ENCODE measurements around the gene NISCH. TPM values are rescaled to one million over a fixed set of nuclear protein-coding genes. Genes with fewer than 3 reads are reported as not detected.

NISCH gene
- total RNA-seq, 1 experiment from 2014 or later = 72.8 TPM

DNA sequence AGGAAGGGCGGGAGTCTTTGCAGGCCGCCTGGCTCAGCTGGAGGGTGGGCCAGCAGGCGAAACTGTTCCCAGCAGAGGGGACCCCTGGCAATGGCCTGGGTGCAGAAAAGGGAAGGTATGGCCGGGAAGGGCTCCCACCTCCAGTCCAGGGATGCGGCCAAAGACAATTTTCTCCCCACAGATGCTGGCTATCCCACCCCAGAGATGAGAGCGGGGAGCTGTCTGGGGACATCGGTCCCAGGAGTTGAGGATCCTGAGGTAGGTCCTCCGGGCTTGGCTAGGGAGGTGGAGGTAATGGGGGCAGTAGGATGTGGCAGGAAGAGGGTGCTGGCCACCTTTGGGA, 12.2 kb upstream of the NISCH start:
- no peaks in the 10 kb centered on the region for H4K20me1 ChIP-seq (ENCODE audit: insufficient read depth)
- TF ChIP-seq CBX3 (IDR thresholded peaks at IDR 0.05; ENCODE audit: low read depth) (no peak), SIN3A (IDR thresholded peaks at IDR 0.05; ENCODE audit: low read depth) (no peak), EZH2phosphoT487 (IDR thresholded peaks at IDR 0.05; ENCODE audit: borderline replicate concordance) (no peak), YY1 (IDR thresholded peaks at IDR 0.05; ENCODE audit: extremely low read depth, insufficient replicate concordance, low read depth, low read length) (no peak), ZNF274 (IDR thresholded peaks at IDR 0.05; ENCODE audit: low read depth, low read length) (no peak), SRF (IDR thresholded peaks at IDR 0.05; ENCODE audit: low read depth) (no peak), SP1 (IDR thresholded peaks at IDR 0.05; ENCODE audit: low read depth) (no peak), FOSL1 (IDR thresholded peaks at IDR 0.05; ENCODE audit: low read depth) (no peak), TCF7L2 (IDR thresholded peaks at IDR 0.05; ENCODE audit: borderline replicate concordance, extremely low read depth, insufficient read depth, insufficient read length) (no peak), EZH2 (IDR thresholded peaks at IDR 0.05) (no peak), POLR2AphosphoS5 (IDR thresholded peaks at IDR 0.05; ENCODE audit: low read depth, low read length) (no peak), POLR2A (IDR thresholded peaks at IDR 0.05; ENCODE audit: borderline replicate concordance, extremely low read depth, insufficient read depth, insufficient read length) (no peak)
- TF ChIP-seq, protein P1, sequence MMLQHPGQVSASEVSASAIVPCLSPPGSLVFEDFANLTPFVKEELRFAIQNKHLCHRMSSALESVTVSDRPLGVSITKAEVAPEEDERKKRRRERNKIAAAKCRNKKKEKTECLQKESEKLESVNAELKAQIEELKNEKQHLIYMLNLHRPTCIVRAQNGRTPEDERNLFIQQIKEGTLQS (IDR thresholded peaks at IDR 0.05) = no peak
- TF ChIP-seq, protein P2, sequence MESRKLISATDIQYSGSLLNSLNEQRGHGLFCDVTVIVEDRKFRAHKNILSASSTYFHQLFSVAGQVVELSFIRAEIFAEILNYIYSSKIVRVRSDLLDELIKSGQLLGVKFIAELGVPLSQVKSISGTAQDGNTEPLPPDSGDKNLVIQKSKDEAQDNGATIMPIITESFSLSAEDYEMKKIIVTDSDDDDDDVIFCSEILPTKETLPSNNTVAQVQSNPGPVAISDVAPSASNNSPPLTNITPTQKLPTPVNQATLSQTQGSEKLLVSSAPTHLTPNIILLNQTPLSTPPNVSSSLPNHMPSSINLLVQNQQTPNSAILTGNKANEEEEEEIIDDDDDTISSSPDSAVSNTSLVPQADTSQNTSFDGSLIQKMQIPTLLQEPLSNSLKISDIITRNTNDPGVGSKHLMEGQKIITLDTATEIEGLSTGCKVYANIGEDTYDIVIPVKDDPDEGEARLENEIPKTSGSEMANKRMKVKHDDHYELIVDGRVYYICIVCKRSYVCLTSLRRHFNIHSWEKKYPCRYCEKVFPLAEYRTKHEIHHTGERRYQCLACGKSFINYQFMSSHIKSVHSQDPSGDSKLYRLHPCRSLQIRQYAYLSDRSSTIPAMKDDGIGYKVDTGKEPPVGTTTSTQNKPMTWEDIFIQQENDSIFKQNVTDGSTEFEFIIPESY (IDR thresholded peaks at IDR 0.05; ENCODE audit: extremely low read depth, insufficient replicate concordance, low read length) = no peak
- TF ChIP-seq, protein P3, sequence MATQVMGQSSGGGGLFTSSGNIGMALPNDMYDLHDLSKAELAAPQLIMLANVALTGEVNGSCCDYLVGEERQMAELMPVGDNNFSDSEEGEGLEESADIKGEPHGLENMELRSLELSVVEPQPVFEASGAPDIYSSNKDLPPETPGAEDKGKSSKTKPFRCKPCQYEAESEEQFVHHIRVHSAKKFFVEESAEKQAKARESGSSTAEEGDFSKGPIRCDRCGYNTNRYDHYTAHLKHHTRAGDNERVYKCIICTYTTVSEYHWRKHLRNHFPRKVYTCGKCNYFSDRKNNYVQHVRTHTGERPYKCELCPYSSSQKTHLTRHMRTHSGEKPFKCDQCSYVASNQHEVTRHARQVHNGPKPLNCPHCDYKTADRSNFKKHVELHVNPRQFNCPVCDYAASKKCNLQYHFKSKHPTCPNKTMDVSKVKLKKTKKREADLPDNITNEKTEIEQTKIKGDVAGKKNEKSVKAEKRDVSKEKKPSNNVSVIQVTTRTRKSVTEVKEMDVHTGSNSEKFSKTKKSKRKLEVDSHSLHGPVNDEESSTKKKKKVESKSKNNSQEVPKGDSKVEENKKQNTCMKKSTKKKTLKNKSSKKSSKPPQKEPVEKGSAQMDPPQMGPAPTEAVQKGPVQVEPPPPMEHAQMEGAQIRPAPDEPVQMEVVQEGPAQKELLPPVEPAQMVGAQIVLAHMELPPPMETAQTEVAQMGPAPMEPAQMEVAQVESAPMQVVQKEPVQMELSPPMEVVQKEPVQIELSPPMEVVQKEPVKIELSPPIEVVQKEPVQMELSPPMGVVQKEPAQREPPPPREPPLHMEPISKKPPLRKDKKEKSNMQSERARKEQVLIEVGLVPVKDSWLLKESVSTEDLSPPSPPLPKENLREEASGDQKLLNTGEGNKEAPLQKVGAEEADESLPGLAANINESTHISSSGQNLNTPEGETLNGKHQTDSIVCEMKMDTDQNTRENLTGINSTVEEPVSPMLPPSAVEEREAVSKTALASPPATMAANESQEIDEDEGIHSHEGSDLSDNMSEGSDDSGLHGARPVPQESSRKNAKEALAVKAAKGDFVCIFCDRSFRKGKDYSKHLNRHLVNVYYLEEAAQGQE (IDR thresholded peaks at IDR 0.05; ENCODE audit: low read depth) = no peak
- TF ChIP-seq, protein P4, sequence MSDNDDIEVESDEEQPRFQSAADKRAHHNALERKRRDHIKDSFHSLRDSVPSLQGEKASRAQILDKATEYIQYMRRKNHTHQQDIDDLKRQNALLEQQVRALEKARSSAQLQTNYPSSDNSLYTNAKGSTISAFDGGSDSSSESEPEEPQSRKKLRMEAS (IDR thresholded peaks at IDR 0.05) = no peak
- ChIA-PET RAD21 (ENCODE audit: low non-redundant PET in 1 of 2, low total read pairs in 2 of 2, uncharacterized antibody in 2 of 2, unreplicated experiment in 2 of 2) (no interaction called here), POLR2A (no interaction called here), CTCF (no interaction called here)
- H3K4me1 ChIP-seq (ENCODE audit: control insufficient read depth in 1 of 2, insufficient read depth in 2 of 2, low read length in 2 of 2) = peaks cover 2 to 17% of the 10 kb centered on the region in 2 experiments; a peak in 3 of 4 replicates
- H3K4me2 ChIP-seq (ENCODE audit: low read length) = no peak overlapping the region
- no peak overlapping the region for H3K27ac ChIP-seq (ENCODE audit: low read depth, low read length)
- H2AFZ ChIP-seq (ENCODE audit: low read depth, low read length, poor library complexity, severe bottlenecking) = no peak overlapping the region
- H3K27me3 ChIP-seq (ENCODE audit: insufficient read depth, low read length) = no peaks in the 10 kb centered on the region
- no peaks in the 10 kb centered on the region for H3K79me2 ChIP-seq (ENCODE audit: insufficient read depth, low read length)
- no peak overlapping the region for H3K4me3 ChIP-seq (replicated peaks in 1 of 2; ENCODE audit: low read depth in 1 of 2, low read length in 2 of 2)
- no peaks in the 10 kb centered on the region for H3K9me3 ChIP-seq (ENCODE audit: control insufficient read depth in 1 of 2, insufficient read depth in 1 of 2, low read depth in 1 of 2, low read length in 2 of 2)
- intact Hi-C loops (cut with micrococcal nuclease) = no loop called here
- no peaks in the 10 kb centered on the region for H3K9me2 ChIP-seq (ENCODE audit: insufficient read depth)
- no peak overlapping the region for H3K9ac ChIP-seq (ENCODE audit: low read length)
- no peak for ATAC-seq
- no peak for DNase-seq (ENCODE audit: low read depth, low spot score)
- BruUV-seq (replicated peaks) = no TSS peak
- no peaks in the 10 kb centered on the region for H3K36me3 ChIP-seq (ENCODE audit: control insufficient read depth in 1 of 2, insufficient read depth in 2 of 2, low read length in 2 of 2)

All from HCT116 (cell line).